NK-92 treated with Interleukin-12 subunit alpha and Interleukin-12 subunit beta, amount 100 ng/mL, for 24 hours (cell line): Measurements from ENCODE around the gene ZNF282.

Experiments
- DNase-seq: peaks from one replicate; lab custom pipeline; 2025; lab: John Stamatoyannopoulos, UW

Gene ZNF282

GRCh38 chr7:149194799-149195179 is 557 bp upstream of the ZNF282 start:
- DNase-seq: no peak

GRCh38 chr7:149196151-149196704 is 882 bp downstream of the ZNF282 start:
- no peak for DNase-seq

GRCh38 chr7:149196705-149197171 is 1.4 kb downstream of the ZNF282 start:
- no peak for DNase-seq

GRCh38 chr7:149197675-149198074 is 2.3 kb downstream of the ZNF282 start:
- no peak for DNase-seq

GRCh38 chr7:149198161-149198816 is 2.9 kb downstream of the ZNF282 start:
- DNase-seq: no peak

GRCh38 chr7:149199234-149199995 is 4.1 kb downstream of the ZNF282 start:
- DNase-seq: no peak

GRCh38 chr7:149202831-149203231 is 7.5 kb downstream of the ZNF282 start:
- no peak for DNase-seq

- no peak for DNase-seq
Observed at GRCh38 chr7:149205690-149206381, 10.5 kb downstream of the ZNF282 start.

GRCh38 chr7:149207324-149208035 is 12.1 kb downstream of the ZNF282 start:
- no peak for DNase-seq

GRCh38 chr7:149209518-149210269 is 14.3 kb downstream of the ZNF282 start:
- DNase-seq: no peak

GRCh38 chr7:149210551-149210950 is 15.2 kb downstream of the ZNF282 start:
- no peak for DNase-seq

- DNase-seq: no peak
Observed at GRCh38 chr7:149214020-149214720, 18.8 kb downstream of the ZNF282 start.

GRCh38 chr7:149216402-149216801 is 21.1 kb downstream of the ZNF282 start:
- DNase-seq: no peak

- DNase-seq: no peak
Observed at GRCh38 chr7:149217570-149217969, 22.2 kb downstream of the ZNF282 start.

- DNase-seq: no peak
Observed at GRCh38 chr7:149218469-149219420, 23.4 kb downstream of the ZNF282 start.

GRCh38 chr7:149220534-149220933 is 25.2 kb downstream of the ZNF282 start:
- DNase-seq: no peak

- no peak for DNase-seq
Observed at GRCh38 chr7:149223176-149223575, 27.8 kb downstream of the ZNF282 start.

- DNase-seq: no peak
Observed at GRCh38 chr7:149223761-149224160, 28.4 kb downstream of the ZNF282 start.

- no peak for DNase-seq
Observed at GRCh38 chr7:149224352-149224751, 29.0 kb downstream of the ZNF282 start.
